K562 (cell line): Measurements from ENCODE around the gene CPED1. TPM values are rescaled to one million over a fixed set of nuclear protein-coding genes. Genes with fewer than 3 reads are reported as not detected.

Source experiments
- COPS2 ChIP-seq: fragments of 450-650 bp; conservative IDR thresholded peaks from 2 replicates; pipeline ENCODE4 v1.6.1; 2016; ENCODE audit warnings: mild to moderate bottlenecking, moderate library complexity
- EWSR1 ChIP-seq: fragments of 450-650 bp; IDR thresholded peaks from 2 replicates; pipeline ENCODE4 v1.6.1; 2018; ENCODE audit warnings: borderline replicate concordance, mild to moderate bottlenecking, low read depth, moderate library complexity; ENCODE audit not compliant: partially characterized antibody
- HBP1 ChIP-seq: fragments of 450-650 bp; formaldehyde crosslinking; IDR thresholded peaks from 2 replicates; pipeline ENCODE4 v1.4.0; 2022; ENCODE audit warnings: missing genetic modification characterization
- KDM4B ChIP-seq, 2 experiments: fragments of 450-650 bp in 1 of 2; sonication (generic) in 1 of 2; IDR thresholded peaks; 2 replicates each; pipeline ENCODE4 v1.6.1; 2016 to 2017; ENCODE audit warnings: borderline replicate concordance in 2 of 2, antibody characterized with exemption in 1 of 2, low read depth in 1 of 2, mild to moderate bottlenecking in 1 of 2
- NKRF ChIP-seq: fragments of 450-650 bp; IDR thresholded peaks from 2 replicates; pipeline ENCODE4 v1.6.1; 2016; ENCODE audit warnings: borderline replicate concordance
- TAF1 ChIP-seq: IDR thresholded peaks from 2 replicates; pipeline ENCODE4 v1.6.1; 2011; ENCODE audit warnings: mild to moderate bottlenecking, low read length, moderate library complexity; ENCODE audit not compliant: insufficient read depth, control insufficient read depth, severe bottlenecking; ENCODE audit errors: extremely low read depth
- ZHX1 ChIP-seq: fragments of 150-350 bp; conservative IDR thresholded peaks from 2 replicates; pipeline ENCODE4 v1.6.1; 2014; ENCODE audit warnings: low read length
- ZNF217 ChIP-seq: sonication (generic); formaldehyde crosslinking; IDR thresholded peaks from 2 replicates; pipeline ENCODE4 v1.8.0; 2022; ENCODE audit warnings: mild to moderate bottlenecking, missing genetic modification reagents
- polyA plus RNA-seq, 8 experiments: library from polyadenylated mRNA; depleted of rRNA in 4 of 8; stranded (reverse) in 5 of 8; unstranded in 3 of 8; fragments of >200 nt; fragmentation: Nextera tagmentation in 2 of 8; fragmentation: Illumina TruSeq in 1 of 8; extraction: Ambion mirVana in 2 of 8; extraction: Trizol in 1 of 8; gene quantifications; 2 replicates each; pipeline versions ENCODE4 v1.2.1 to v1.2.3, GENCODE V29; 2011 to 2014; ENCODE audit warnings: inconsistent platforms in 1 of 8, missing spikeins in 1 of 8
- total RNA-seq, 7 experiments: library from RNA; depleted of rRNA in 6 of 7; stranded (reverse); fragments of >200 nt in 6 of 7; fragmentation: Illumina TruSeq in 2 of 7; extraction: Trizol in 2 of 7; gene quantifications; 2 replicates each; pipeline versions ENCODE4 v1.2.1 to v1.2.3, GENCODE V29; 2011 to 2021; ENCODE audit warnings: low replicate concordance in 1 of 7
- TF ChIP-seq, protein P1 (sequence below): fragments of 450-650 bp; IDR thresholded peaks from 2 replicates; pipeline ENCODE4 v1.6.1; 2014; ENCODE audit warnings: low read depth, mild to moderate bottlenecking, moderate library complexity, borderline replicate concordance

The CPED1 gene
- total and polyA plus RNA-seq, 9 of the 15 experiments (the other 6 are each of a cell fraction or from before 2014, with no cell fraction given), result 195 to 393 (median 290) TPM

- TF ChIP-seq NKRF, result no peak
- TF ChIP-seq, protein P1, sequence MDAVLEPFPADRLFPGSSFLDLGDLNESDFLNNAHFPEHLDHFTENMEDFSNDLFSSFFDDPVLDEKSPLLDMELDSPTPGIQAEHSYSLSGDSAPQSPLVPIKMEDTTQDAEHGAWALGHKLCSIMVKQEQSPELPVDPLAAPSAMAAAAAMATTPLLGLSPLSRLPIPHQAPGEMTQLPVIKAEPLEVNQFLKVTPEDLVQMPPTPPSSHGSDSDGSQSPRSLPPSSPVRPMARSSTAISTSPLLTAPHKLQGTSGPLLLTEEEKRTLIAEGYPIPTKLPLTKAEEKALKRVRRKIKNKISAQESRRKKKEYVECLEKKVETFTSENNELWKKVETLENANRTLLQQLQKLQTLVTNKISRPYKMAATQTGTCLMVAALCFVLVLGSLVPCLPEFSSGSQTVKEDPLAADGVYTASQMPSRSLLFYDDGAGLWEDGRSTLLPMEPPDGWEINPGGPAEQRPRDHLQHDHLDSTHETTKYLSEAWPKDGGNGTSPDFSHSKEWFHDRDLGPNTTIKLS, result peak; percentile 94
- no peak for TF ChIP-seq ZNF217 (CRISPR knock-in tag)
- peak in 1 of 2 experiments; percentile 99; a peak in 2 of 4 replicates for TF ChIP-seq KDM4B (IDR thresholded peaks at IDR 0.05; ENCODE audit: borderline replicate concordance in 2 of 2, low read depth in 1 of 2)
- TF ChIP-seq EWSR1, result no peak
- no peak for TF ChIP-seq COPS2
- peak; percentile 72 for TF ChIP-seq TAF1
- TF ChIP-seq HBP1, result peak; percentile 79; the same call in 1 of the 2 replicates
- no peak; the same call in 1 of the 2 replicates for TF ChIP-seq ZHX1
Measured at GRCh38 chr7:120950539-120951308, 37.8 kb upstream of the CPED1 start, which contains the start of gene ING3 (continued).
